K562 (cell line): ENCODE results near the gene KCTD15. TPM values are rescaled to one million over a fixed set of nuclear protein-coding genes. Genes with fewer than 3 reads are reported as not detected.

ENCODE experiments used
- ATAC-seq: fragments of 200-7000 bp; cut with Tn5 transposase; 3 replicates; pipeline ENCODE4 v1.9.1; 2020; ENCODE audit warnings: moderate library complexity
- BruUV-seq: library from RNA; stranded (reverse); fragments of 400-500 nt; replicated peaks from 2 replicates; lab custom pipeline; 2021; lab: Mats Ljungman, UMichigan
- CTCF ChIA-PET: fragments of 300-600 bp; formaldehyde crosslinking; extraction: SDS; loops from one replicate; lab custom pipeline; 2021; ENCODE audit warnings: low intra/inter-chr PET ratio; lab: Yijun Ruan, JAX
- POLR2A ChIA-PET: fragments of 300-600, 350-650 bp; sonication (Branson Sonifier 250); formaldehyde crosslinking; extraction: SDS; loops from one replicate; lab custom pipeline; 2021; ENCODE audit warnings: antibody characterized with exemption, inconsistent platforms; lab: Yijun Ruan, JAX
- DNase-seq, 4 experiments: peaks; one replicate each; pipeline versions ENCODE4 v3.0.0 to v3.0.0-alpha.2; 2011 to 2018; ENCODE audit warnings: low spot score in 3 of 4, mixed read lengths in 3 of 4; ENCODE audit errors: extremely low read depth in 1 of 4
- FAIRE-seq: peaks from 2 replicates; lab custom pipeline; 2011; peaks lifted over from hg19 to GRCh38; lab: Jason Lieb, UNC
- H2AFZ ChIP-seq: 2 replicates; pipeline ENCODE4 v1.6.0; 2011; ENCODE audit warnings: low read depth, low read length, control low read depth, inconsistent platforms
- H3K27ac ChIP-seq: fragments of 200-600 bp; 3 replicates; pipeline ENCODE4 v1.8.0; 2011; ENCODE audit warnings: low read depth, mild to moderate bottlenecking, control low read depth, inconsistent platforms, low read length, moderate library complexity, mixed read lengths; ENCODE audit errors: extremely low read depth
- H3K27me3 ChIP-seq, 2 experiments: fragments of 300-600 bp in 1 of 2; 2 replicates in 1 of 2; 3 replicates in 1 of 2; pipeline versions ENCODE4 v1.6.0 to v1.8.0; 2011; ENCODE audit warnings: inconsistent platforms in 2 of 2, low read length in 2 of 2, mild to moderate bottlenecking in 1 of 2, mixed read lengths in 1 of 2, moderate library complexity in 1 of 2; ENCODE audit not compliant: control insufficient read depth in 2 of 2, insufficient read depth in 2 of 2
- H3K36me3 ChIP-seq: fragments of 300-600 bp; 3 replicates; pipeline ENCODE4 v1.8.0; 2011; ENCODE audit warnings: mild to moderate bottlenecking, low read length, inconsistent platforms; ENCODE audit not compliant: control insufficient read depth, insufficient read depth
- H3K4me1 ChIP-seq, 2 experiments: fragments of 200-600 bp in 1 of 2; replicated peaks in 1 of 2; 2 replicates in 1 of 2; 3 replicates in 1 of 2; pipeline versions ENCODE4 v1.5.1 to v1.8.0; 2011; ENCODE audit warnings: inconsistent platforms in 2 of 2, low read length in 2 of 2, mild to moderate bottlenecking in 1 of 2, mixed read lengths in 1 of 2, moderate library complexity in 1 of 2; ENCODE audit not compliant: control insufficient read depth in 2 of 2, insufficient read depth in 2 of 2
- H3K4me2 ChIP-seq: 2 replicates; pipeline ENCODE4 v1.6.1; 2011; ENCODE audit warnings: low read length, control low read depth, inconsistent platforms, mixed read lengths; ENCODE audit not compliant: insufficient read depth
- H3K4me3 ChIP-seq: fragments of 200-600 bp; sonication (generic), shearing (Covaris generic); 2 replicates; pipeline ENCODE4 v1.5.1; 2016; ENCODE audit warnings: control low read depth, inconsistent platforms
- H3K79me2 ChIP-seq: fragments of 200-600 bp; 3 replicates; pipeline ENCODE4 v1.8.0; 2011; ENCODE audit warnings: low read length, inconsistent platforms; ENCODE audit not compliant: control insufficient read depth, insufficient read depth
- H3K9ac ChIP-seq, 2 experiments: 2 replicates each; pipeline versions ENCODE4 v1.6.0 to v1.6.1; 2011; ENCODE audit warnings: low read depth in 2 of 2, low read length in 2 of 2, control low read depth in 1 of 2, inconsistent platforms in 1 of 2, mild to moderate bottlenecking in 1 of 2, mixed read lengths in 1 of 2; ENCODE audit not compliant: insufficient read depth in 1 of 2
- H3K9me1 ChIP-seq: one replicate; pipeline ENCODE4 v1.6.0; 2011; ENCODE audit warnings: inconsistent platforms, mild to moderate bottlenecking, low read length, moderate library complexity; ENCODE audit not compliant: control insufficient read depth, insufficient read depth
- H3K9me3 ChIP-seq: replicated peaks from 2 replicates; pipeline ENCODE4 v1.5.1; 2011; ENCODE audit warnings: low read depth, low read length, inconsistent platforms; ENCODE audit not compliant: control insufficient read depth, insufficient read depth
- H4K20me1 ChIP-seq: replicated peaks from 2 replicates; pipeline ENCODE4 v1.6.1; 2011; ENCODE audit warnings: low read length, inconsistent platforms, mixed read lengths; ENCODE audit not compliant: control insufficient read depth, insufficient read depth
- BDP1 ChIP-seq: IDR thresholded peaks from 3 replicates; pipeline ENCODE4 v1.6.1; 2011; ENCODE audit not compliant: insufficient read length, insufficient read depth
- DPF2 ChIP-seq: fragments of 450-650 bp; IDR thresholded peaks from 2 replicates; pipeline ENCODE4 v1.6.1; 2016
- ELF4 ChIP-seq: fragments of 450-650 bp; formaldehyde crosslinking; IDR thresholded peaks from 2 replicates; pipeline ENCODE4 v1.4.0; 2022; ENCODE audit warnings: missing genetic modification characterization
- FUS ChIP-seq: fragments of 200-400 bp; formaldehyde crosslinking; optimal IDR thresholded peaks from 2 replicates; pipeline ENCODE3; 2017; ENCODE audit warnings: low read depth, low read length
- HDAC1 ChIP-seq, 2 experiments: fragments of 450-650 bp; IDR thresholded peaks; 2 replicates each; pipeline ENCODE4 v1.6.1; 2016 to 2017; ENCODE audit warnings: inconsistent platforms in 1 of 2, mild to moderate bottlenecking in 1 of 2, moderate library complexity in 1 of 2
- KDM5B ChIP-seq: fragments of 200-600 bp; sonication (generic); IDR thresholded peaks from 2 replicates; pipeline ENCODE4 v1.6.1; 2012; ENCODE audit warnings: low read depth, mild to moderate bottlenecking, moderate library complexity, low read length, control low read depth, inconsistent platforms; ENCODE audit not compliant: insufficient replicate concordance
- MITF ChIP-seq: IDR thresholded peaks from 2 replicates; pipeline ENCODE4 v1.6.1; 2014; ENCODE audit warnings: antibody characterized with exemption
- PKNOX1 ChIP-seq: fragments of 450-650 bp; IDR thresholded peaks from 2 replicates; pipeline ENCODE4 v1.6.1; 2016
- PTBP1 ChIP-seq: fragments of 200-400 bp; formaldehyde crosslinking; IDR thresholded peaks from 2 replicates; pipeline ENCODE4 v1.6.1; 2017; ENCODE audit warnings: low read depth, low read length
- TEAD1 ChIP-seq, 2 experiments: fragments of 450-650 bp in 1 of 2; sonication (generic) in 1 of 2; formaldehyde crosslinking; IDR thresholded peaks; 2 replicates each; pipeline versions ENCODE4 v1.4.0 to v1.8.0; 2020 to 2022; ENCODE audit warnings: mild to moderate bottlenecking in 2 of 2, missing genetic modification reagents in 1 of 2
- XRCC4 ChIP-seq: IDR thresholded peaks from one replicate; pipeline ENCODE4 v1.6.1; 2011; ENCODE audit not compliant: insufficient read depth, insufficient read length; ENCODE audit errors: extremely low read depth
- ZBTB17 ChIP-seq: fragments of 450-650 bp; formaldehyde crosslinking; IDR thresholded peaks from 2 replicates; pipeline ENCODE4 v1.4.0; 2020; ENCODE audit warnings: mild to moderate bottlenecking
- ZFP30 ChIP-seq: fragments of 250-450 bp; sonication (Bioruptor Pico); IDR thresholded peaks from 2 replicates; pipeline ENCODE4 v1.8.0; 2022; ENCODE audit warnings: moderate library complexity, mild to moderate bottlenecking, inconsistent platforms, borderline replicate concordance
- ZKSCAN8 ChIP-seq: fragments of 200-800 bp; sonication (Bioruptor generic); IDR thresholded peaks from 2 replicates; pipeline ENCODE4 v1.6.1; 2016; ENCODE audit warnings: missing genetic modification characterization, missing compliant biosample characterization
- ZNF263 ChIP-seq: sonication (generic); formaldehyde crosslinking; IDR thresholded peaks from 2 replicates; pipeline ENCODE4 v1.8.0; 2022; ENCODE audit warnings: mild to moderate bottlenecking, missing genetic modification reagents, borderline replicate concordance
- ZNF398 ChIP-seq: fragments of 250-450 bp; sonication (Bioruptor Pico); IDR thresholded peaks from 2 replicates; pipeline ENCODE4 v1.8.0; 2021; ENCODE audit warnings: moderate library complexity, mild to moderate bottlenecking, inconsistent platforms
- ZNF766 ChIP-seq: fragments of 200-800 bp; sonication (Bioruptor generic); conservative IDR thresholded peaks from 2 replicates; pipeline ENCODE4 v1.6.1; 2016; ENCODE audit warnings: missing genetic modification characterization, missing compliant biosample characterization
- WGBS: fragments of 100-300 bp; shearing (Covaris generic); methylation state at CpG from one replicate; pipeline ENCODE4 v1.1.6; 2016; ENCODE audit warnings: low coverage, mixed read lengths; ENCODE audit not compliant: insufficient coverage; ENCODE audit errors: missing lambda C conversion rate; 5-methylcytosine and 5-hydroxymethylcytosine counted together
- in situ Hi-C: fragments of 300-500 bp; cut with MboI; formaldehyde crosslinking; loops from 4 replicates; pipeline ENCODE4 v1.15.0; 2018; ENCODE audit warnings: inconsistent platforms, mixed read lengths
- intact Hi-C: fragments of 100-400 bp; cut with micrococcal nuclease; formaldehyde crosslinking; loops from 2 replicates; pipeline ENCODE4 v1.14.2; 2022
- polyA plus RNA-seq, 8 experiments: library from polyadenylated mRNA; depleted of rRNA in 4 of 8; stranded (reverse) in 5 of 8; unstranded in 3 of 8; fragments of >200 nt; fragmentation: Nextera tagmentation in 2 of 8; fragmentation: Illumina TruSeq in 1 of 8; extraction: Ambion mirVana in 2 of 8; extraction: Trizol in 1 of 8; gene quantifications; 2 replicates each; pipeline versions ENCODE4 v1.2.1 to v1.2.3, GENCODE V29; 2011 to 2014; ENCODE audit warnings: inconsistent platforms in 1 of 8, missing spikeins in 1 of 8
- total RNA-seq, 7 experiments: library from RNA; depleted of rRNA in 6 of 7; stranded (reverse); fragments of >200 nt in 6 of 7; fragmentation: Illumina TruSeq in 2 of 7; extraction: Trizol in 2 of 7; gene quantifications; 2 replicates each; pipeline versions ENCODE4 v1.2.1 to v1.2.3, GENCODE V29; 2011 to 2021; ENCODE audit warnings: low replicate concordance in 1 of 7

The KCTD15 gene
- total and polyA plus RNA-seq, 9 of the 15 experiments (the other 6 are each of a cell fraction or from before 2014, with no cell fraction given) = 1.7 to 49.0 (median 11.8) TPM

GRCh38 chr19:33797802-33798671 is 1.4 kb downstream of the KCTD15 start:
- ChIA-PET CTCF (no interaction called here), POLR2A (interaction anchor here (0.6 to 1.4 kb wide), 6 partner anchors 15 to 249 kb away, joined by 3 to 4 read pairs (median 3); no protein-coding TSS in a partner anchor)
- no peaks in the 10 kb centered on the region for H3K9me3 ChIP-seq
- H3K4me2 ChIP-seq = peak overlapping the region; percentile 80
- H4K20me1 ChIP-seq = no peaks in the 10 kb centered on the region
- FAIRE-seq (no peak), DNase-seq (peak; percentile 76 to 84 (median 82)), ATAC-seq (peak; percentile 74)
- peak overlapping the region; percentile 75 to 76 for H3K9ac ChIP-seq
- WGBS = 36% methylated on average over 21 of the region's 61 CpGs
- in situ Hi-C loops = no loop called here
- H3K27ac ChIP-seq = peak overlapping the region; percentile 88; the same call in 1 of the 3 replicates
- peaks cover 5% of the 10 kb centered on the region; the same call in 1 of the 3 replicates for H3K79me2 ChIP-seq
- peak overlapping the region; percentile 86 for H2AFZ ChIP-seq
- H3K27me3 ChIP-seq = peaks cover 0 to 1% of the 10 kb centered on the region in 2 experiments; a peak in 3 of 5 replicates
- peaks cover 0 to 39% of the 10 kb centered on the region in 2 experiments; a peak in 2 of 5 replicates for H3K4me1 ChIP-seq
- H3K36me3 ChIP-seq = peaks cover 43% of the 10 kb centered on the region; the same call in 1 of the 3 replicates
- peak overlapping the region; percentile 72 for H3K4me3 ChIP-seq
- no peaks in the 10 kb centered on the region for H3K9me1 ChIP-seq
- no TSS peak for BruUV-seq
- intact Hi-C loops = no loop called here
- TF ChIP-seq BDP1 = no peak
- TF ChIP-seq ZNF766 (CRISPR knock-in tag) = no peak
- TF ChIP-seq TEAD1 (CRISPR knock-in tag; IDR thresholded peaks at IDR 0.05) = no peak
- no peak for TF ChIP-seq ZNF263 (CRISPR knock-in tag)
- TF ChIP-seq ZFP30 (CRISPR knock-in tag) = no peak
- TF ChIP-seq DPF2 = no peak; the same call in 1 of the 2 replicates
- no peak for TF ChIP-seq ZNF398 (CRISPR knock-in tag)
- no peak for TF ChIP-seq ELF4
- TF ChIP-seq PTBP1 = no peak
- TF ChIP-seq PKNOX1 = 0 out of 2 replicates have a peak, but pooled peaks have one; percentile 5
- TF ChIP-seq XRCC4 = no peak
- TF ChIP-seq KDM5B = peak; percentile 39
- TF ChIP-seq HDAC1 (IDR thresholded peaks at IDR 0.05) = no peak
- TF ChIP-seq MITF = no peak
- TF ChIP-seq ZKSCAN8 (CRISPR knock-in tag) = 0 out of 2 replicates have a peak, but pooled peaks have one; percentile 78
- peak; percentile 61; the same call in 1 of the 2 replicates for TF ChIP-seq ZBTB17 (CRISPR knock-in tag)
- TF ChIP-seq FUS = no peak
